ENCODE measurements around the gene DUSP8. TPM values are rescaled to one million over a fixed set of nuclear protein-coding genes. Genes with fewer than 3 reads are reported as not detected.
A peak's percentile ranks its signal among the peaks of the same experiment; 100 is the strongest.

Gene DUSP8
- total and polyA plus RNA-seq, 2 of the 8 experiments (the other 6 are each of a cell fraction or from before 2014, with no cell fraction given), result 2.8 to 3.6 TPM

- H2BK120ac ChIP-seq (replicated peaks; ENCODE audit: low read depth, low read length), result no peak overlapping the region
- no peak overlapping the region for H4K5ac ChIP-seq (ENCODE audit: insufficient read length, low read depth, low read length)
- H3K79me2 ChIP-seq (ENCODE audit: control insufficient read depth in 1 of 2, insufficient read depth in 2 of 2, low read length in 2 of 2), result no peaks in the 10 kb centered on the region
- H4K91ac ChIP-seq (replicated peaks; ENCODE audit: insufficient read length, low read length), result no peak overlapping the region
- no peak overlapping the region for H3K23ac ChIP-seq (ENCODE audit: insufficient read length)
- no peak overlapping the region; the same call in 1 of the 2 replicates for H2BK12ac ChIP-seq (ENCODE audit: low read depth, low read length)
- H3K36me3 ChIP-seq (ENCODE audit: control insufficient read depth in 2 of 4, insufficient read depth in 4 of 4, low read length in 3 of 4), result no peaks in the 10 kb centered on the region; a peak in 1 of 8 replicates
- H3K14ac ChIP-seq (ENCODE audit: insufficient read length), result no peak overlapping the region
- H3K56ac ChIP-seq (replicated peaks; ENCODE audit: insufficient read length, low read depth, low read length), result no peak overlapping the region
- H3K4me3 ChIP-seq (ENCODE audit: extremely low read depth in 1 of 4, insufficient read depth in 2 of 4, low read depth in 3 of 4, low read length in 4 of 4), result peak overlapping the region in 1 of 4 experiments; percentile 48; a peak in 2 of 8 replicates
- no peak for TF ChIP-seq RNF2 (IDR thresholded peaks at IDR 0.05; ENCODE audit: borderline replicate concordance, low read depth, low read length, missing control alignments, poor library complexity, severe bottlenecking)
- no peak overlapping the region for H2AK5ac ChIP-seq (ENCODE audit: low read depth, low read length)
- H2BK15ac ChIP-seq (ENCODE audit: low read length), result no peak overlapping the region
- H3K4me1 ChIP-seq (replicated peaks in 1 of 4; ENCODE audit: control insufficient read depth in 3 of 4, insufficient read depth in 4 of 4, low read length in 3 of 4), result peaks cover 8 to 47% (median 39%) of the 10 kb centered on the region in 4 experiments
- no peaks in the 10 kb centered on the region for H3K9me3 ChIP-seq (ENCODE audit: insufficient read depth in 2 of 2, low read depth in 1 of 2, low read length in 1 of 2)
- H2AFZ ChIP-seq (ENCODE audit: low read length), result no peak overlapping the region
- peak overlapping the region; percentile 32; the same call in 1 of the 2 replicates for H3K18ac ChIP-seq (ENCODE audit: extremely low read depth, low read length)
- H3K4ac ChIP-seq (replicated peaks; ENCODE audit: insufficient read length, low read depth, low read length), result no peak overlapping the region
- H3K23me2 ChIP-seq (ENCODE audit: low read depth, low read length), result peaks cover 5% of the 10 kb centered on the region; the same call in 1 of the 2 replicates
- no peak overlapping the region for H3K27ac ChIP-seq (ENCODE audit: low read depth, low read length)
- H3K79me1 ChIP-seq (ENCODE audit: low read depth, low read length), result no peaks in the 10 kb centered on the region
- peak overlapping the region; percentile 2 to 43; a peak in 3 of 4 replicates for H3K4me2 ChIP-seq (ENCODE audit: insufficient read depth in 1 of 2, low read depth in 2 of 2, low read length in 2 of 2)
- peaks cover 2 to 14% of the 10 kb centered on the region in 2 experiments for H4K20me1 ChIP-seq (replicated peaks in 1 of 2; ENCODE audit: control insufficient read depth in 1 of 2, insufficient read depth in 2 of 2, low read length in 2 of 2)
- no peak overlapping the region for H2BK5ac ChIP-seq (ENCODE audit: low read depth, low read length)
- DNase-seq (ENCODE audit: low read depth in 1 of 2, low spot score in 2 of 2) (no peak), FAIRE-seq (no peak)
- H4K8ac ChIP-seq (ENCODE audit: extremely low read depth, insufficient read depth, low read length), result no peak overlapping the region
- no peak overlapping the region for H3K9ac ChIP-seq (replicated peaks in 1 of 4; ENCODE audit: extremely low read depth in 1 of 4, low read depth in 3 of 4, low read length in 3 of 4)
- CTCF ChIA-PET (ENCODE audit: partially characterized antibody), result interaction anchor here (0.7 to 9.6 kb wide), 6 partner anchors 9 to 750 kb away, joined by 3 to 140 read pairs (median 19); partner anchors contain the start of gene DUSP8
- WGBS, 2 experiments (ENCODE audit: extremely low coverage in 1 of 2, insufficient coverage in 1 of 2, insufficient read length in 1 of 2, insufficient replicate concordance in 2 of 2, low coverage in 1 of 2, low lambda C conversion rate in 2 of 2, missing lambda C conversion rate in 1 of 2), result 47% methylated on average over 6 of the region's 9 CpGs; no CpG with 5 or more reads in 1 of the 2 experiments
- POLR2A ChIA-PET (ENCODE audit: partially characterized antibody), result interaction anchor here (0.7 to 7.0 kb wide), 4 partner anchors 8 to 204 kb away, joined by 3 to 60 read pairs (median 32); no protein-coding TSS in a partner anchor
- H2BK20ac ChIP-seq (ENCODE audit: low read length), result no peak overlapping the region
- peaks cover 18 to 55% (median 47%) of the 10 kb centered on the region in 4 experiments for H3K27me3 ChIP-seq (replicated peaks in 1 of 4; ENCODE audit: control insufficient read depth in 3 of 4, extremely low read depth in 1 of 4, insufficient read depth in 3 of 4, low read length in 3 of 4)
Measured at GRCh38 chr11:1555713-1556153, 16.3 kb downstream of the DUSP8 start.
